ENCODE data around the gene HOXD9.

The HOXD9 gene

GRCh38 chr2:176172007-176172894, 49.7 kb downstream of the HOXD9 start:
- no peak for DNase-seq

- DNase-seq = no peak
Observed at GRCh38 chr2:176172895-176173566, 50.5 kb downstream of the HOXD9 start.

GRCh38 chr2:176173567-176174381, 51.3 kb downstream of the HOXD9 start:
- no peak for DNase-seq

- DNase-seq = no peak
Observed at GRCh38 chr2:176174382-176174823, 51.9 kb downstream of the HOXD9 start.
